DOHH2 (cell line): ENCODE data around the gene CAAP1.

Experiments
- H3F3A ChIP-seq: fragments of 200-600 bp; sonication (generic), shearing (Covaris generic); 2 replicates; pipeline ENCODE4 v1.6.0; 2016; ENCODE audit warnings: antibody characterized with exemption, mild to moderate bottlenecking; ENCODE audit not compliant: control insufficient read depth, insufficient read depth
- H3K27ac ChIP-seq: fragments of 200-600 bp; sonication (generic); 2 replicates; pipeline ENCODE4 v1.5.1; 2014; ENCODE audit warnings: low read depth, mild to moderate bottlenecking, low read length, moderate library complexity
- H3K27me3 ChIP-seq: fragments of 200-600 bp; sonication (generic); 2 replicates; pipeline ENCODE4 v1.6.1; 2014; ENCODE audit warnings: mild to moderate bottlenecking, low read length, mixed read lengths; ENCODE audit not compliant: control insufficient read depth
- H3K36me3 ChIP-seq: fragments of 200-600 bp; sonication (generic); 2 replicates; pipeline ENCODE4 v1.6.1; 2014; ENCODE audit warnings: mild to moderate bottlenecking, low read length, moderate library complexity, mixed read lengths; ENCODE audit not compliant: control insufficient read depth
- H3K4me1 ChIP-seq: fragments of 200-600 bp; sonication (generic); 2 replicates; pipeline ENCODE4 v1.6.1; 2014; ENCODE audit warnings: mild to moderate bottlenecking, low read length, mixed read lengths; ENCODE audit not compliant: control insufficient read depth
- H3K4me2 ChIP-seq: fragments of 200-600 bp; sonication (generic); 2 replicates; pipeline ENCODE4 v1.6.0; 2014; ENCODE audit warnings: mild to moderate bottlenecking, low read length, moderate library complexity
- H3K4me3 ChIP-seq: fragments of 200-600 bp; sonication (generic); 2 replicates; pipeline ENCODE4 v1.5.1; 2014; ENCODE audit warnings: mild to moderate bottlenecking, low read length, mixed read lengths
- H3K79me2 ChIP-seq: fragments of 200-600 bp; sonication (generic); 2 replicates; pipeline ENCODE4 v1.6.1; 2014; ENCODE audit warnings: mild to moderate bottlenecking, low read length, mixed read lengths; ENCODE audit not compliant: control insufficient read depth
- H3K9me2 ChIP-seq: fragments of 200-600 bp; sonication (generic); replicated peaks from 2 replicates; pipeline ENCODE4 v1.6.1; 2014; ENCODE audit warnings: mild to moderate bottlenecking, low read length, mixed read lengths; ENCODE audit not compliant: control insufficient read depth
- H3K9me3 ChIP-seq: fragments of 200-600 bp; sonication (generic); 2 replicates; pipeline ENCODE4 v1.6.1; 2014; ENCODE audit warnings: antibody characterized with exemption, low read length, mixed read lengths; ENCODE audit not compliant: control insufficient read depth, insufficient read depth
- H4K20me1 ChIP-seq: fragments of 200-600 bp; sonication (generic); 2 replicates; pipeline ENCODE4 v1.6.0; 2014; ENCODE audit warnings: low read depth, mild to moderate bottlenecking, antibody characterized with exemption, low read length, moderate library complexity; ENCODE audit not compliant: control insufficient read depth, insufficient read depth
- CTCF ChIP-seq: fragments of 200-600 bp; sonication (generic); IDR thresholded peaks from one replicate; pipeline ENCODE4 v1.5.1; 2014; ENCODE audit warnings: antibody characterized with exemption, mild to moderate bottlenecking, low read depth, low read length; ENCODE audit not compliant: poor library complexity, severe bottlenecking
- EZH2phosphoT487 ChIP-seq: fragments of 200-600 bp; sonication (generic); IDR thresholded peaks from 2 replicates; pipeline ENCODE4 v1.6.1; 2017; ENCODE audit warnings: borderline replicate concordance, mild to moderate bottlenecking, antibody characterized with exemption, low read length, moderate library complexity, mixed read lengths

CAAP1 gene

GRCh38 chr9:26925609-26926008 lies 33.0 kb upstream of the CAAP1 start:
- Histone ChIP-seq H3K4me1 (no peaks in the 10 kb centered on the region), H3K9me3 (no peaks in the 10 kb centered on the region), H3K27ac (no peak overlapping the region), H3K79me2 (peaks cover under 1% of the 10 kb centered on the region; the same call in 1 of the 2 replicates), H3K4me3 (no peak overlapping the region), H3K36me3 (peaks cover 81% of the 10 kb centered on the region), H3F3A (no peaks in the 10 kb centered on the region), H3K9me2 (no peaks in the 10 kb centered on the region), H4K20me1 (no peaks in the 10 kb centered on the region), H3K4me2 (no peak overlapping the region), H3K27me3 (no peaks in the 10 kb centered on the region)
- TF ChIP-seq EZH2phosphoT487 (no peak), CTCF (no peak)

GRCh38 chr9:26919698-26920097 lies 27.1 kb upstream of the CAAP1 start:
- Histone ChIP-seq H3K4me3 (no peak overlapping the region), H3K9me3 (no peaks in the 10 kb centered on the region), H3F3A (no peaks in the 10 kb centered on the region), H3K4me2 (no peak overlapping the region), H3K27ac (no peak overlapping the region), H3K27me3 (no peaks in the 10 kb centered on the region), H4K20me1 (no peaks in the 10 kb centered on the region), H3K79me2 (no peaks in the 10 kb centered on the region), H3K4me1 (no peaks in the 10 kb centered on the region), H3K9me2 (no peaks in the 10 kb centered on the region), H3K36me3 (peaks cover 89% of the 10 kb centered on the region)
- TF ChIP-seq EZH2phosphoT487 (no peak), CTCF (no peak)

GRCh38 chr9:26913138-26913668 lies 20.6 kb upstream of the CAAP1 start:
- no peaks in the 10 kb centered on the region for H3K9me2 ChIP-seq
- no peak overlapping the region for H3K27ac ChIP-seq
- no peaks in the 10 kb centered on the region for H3F3A ChIP-seq
- H3K36me3 ChIP-seq, result peaks cover 48% of the 10 kb centered on the region
- H3K4me1 ChIP-seq, result no peaks in the 10 kb centered on the region
- no peaks in the 10 kb centered on the region for H3K79me2 ChIP-seq
- no peaks in the 10 kb centered on the region for H3K27me3 ChIP-seq
- H3K9me3 ChIP-seq, result no peaks in the 10 kb centered on the region
- H3K4me3 ChIP-seq, result no peak overlapping the region
- TF ChIP-seq EZH2phosphoT487 (no peak), CTCF (no peak)
- H4K20me1 ChIP-seq, result no peaks in the 10 kb centered on the region
- no peak overlapping the region for H3K4me2 ChIP-seq
